UCSD-AML1 (cell line): ENCODE results near the gene IL27RA.
A peak's percentile ranks its signal among the peaks of the same experiment; 100 is the strongest.

Experiments
- DNase-seq: peaks from one replicate; lab custom pipeline; 2025; ENCODE audit not compliant: unreplicated experiment; lab: John Stamatoyannopoulos, UW

Gene IL27RA

GRCh38 chr19:14031719-14032480 lies at the start of gene IL27RA:
Gene IL27RA, plus strand, starts transcription at chr19:14031762. Its CDS starts 111 bp downstream, at chr19:14031873.
- DNase-seq = peak; percentile 84

GRCh38 chr19:13981988-13982501 lies 49.5 kb upstream of the IL27RA start:
- DNase-seq = no peak

GRCh38 chr19:13982773-13983172 lies 48.8 kb upstream of the IL27RA start:
- no peak for DNase-seq

DNA sequence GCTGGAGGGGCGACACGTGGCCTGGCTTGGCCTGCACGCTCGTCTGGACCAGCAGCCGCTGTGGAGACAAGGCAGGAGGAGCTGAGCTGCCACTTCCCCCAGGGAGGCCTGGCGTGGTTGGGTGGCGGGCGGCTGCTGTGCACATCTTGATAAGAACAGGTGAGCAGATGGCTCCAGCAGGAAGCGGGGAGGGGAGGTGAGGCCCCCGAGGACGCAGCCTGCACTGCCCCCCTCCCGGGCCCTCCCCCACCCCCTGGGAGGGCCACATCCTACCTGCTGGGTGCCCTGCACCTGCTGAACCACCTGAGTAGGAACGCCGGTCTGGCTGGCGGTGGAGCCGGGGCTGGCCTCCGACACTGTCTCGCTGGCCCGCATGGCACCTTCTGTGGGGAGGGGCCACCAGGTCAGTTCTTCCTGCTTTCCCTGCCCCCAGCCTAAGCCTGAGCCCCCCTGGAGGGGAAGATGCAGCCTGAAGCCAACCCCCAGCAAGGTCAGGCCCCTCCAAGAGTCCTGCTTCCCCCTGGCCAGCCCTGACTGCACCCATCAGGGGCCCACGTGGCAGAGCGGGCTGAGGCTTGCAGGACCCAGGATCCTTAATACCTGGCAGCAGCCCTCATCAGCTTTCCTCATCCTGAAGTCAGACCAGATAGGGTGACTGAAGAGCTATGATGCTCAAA lies 48.2 kb upstream of the IL27RA start:
- DNase-seq = no peak

DNA sequence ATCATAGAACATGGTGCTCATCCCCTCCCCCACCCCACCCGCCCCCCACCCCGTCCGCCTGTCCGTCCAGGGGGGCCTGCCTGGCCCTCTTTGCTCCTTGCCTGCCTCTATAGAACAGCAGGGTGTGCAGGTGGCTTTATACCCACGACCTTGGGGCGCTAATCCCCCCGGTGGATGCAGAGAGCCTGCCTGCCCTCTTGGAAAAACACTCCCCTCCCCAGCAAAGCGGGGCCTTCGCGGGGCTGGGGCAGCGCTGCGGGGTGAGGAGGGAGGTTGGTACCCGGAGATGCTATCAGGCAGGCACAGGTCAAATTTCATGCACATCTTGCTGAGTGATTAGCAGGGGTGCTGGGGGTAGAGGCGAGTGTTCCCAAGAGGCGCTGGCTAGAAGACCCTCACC lies 47.4 kb upstream of the IL27RA start:
- DNase-seq = no peak

DNA sequence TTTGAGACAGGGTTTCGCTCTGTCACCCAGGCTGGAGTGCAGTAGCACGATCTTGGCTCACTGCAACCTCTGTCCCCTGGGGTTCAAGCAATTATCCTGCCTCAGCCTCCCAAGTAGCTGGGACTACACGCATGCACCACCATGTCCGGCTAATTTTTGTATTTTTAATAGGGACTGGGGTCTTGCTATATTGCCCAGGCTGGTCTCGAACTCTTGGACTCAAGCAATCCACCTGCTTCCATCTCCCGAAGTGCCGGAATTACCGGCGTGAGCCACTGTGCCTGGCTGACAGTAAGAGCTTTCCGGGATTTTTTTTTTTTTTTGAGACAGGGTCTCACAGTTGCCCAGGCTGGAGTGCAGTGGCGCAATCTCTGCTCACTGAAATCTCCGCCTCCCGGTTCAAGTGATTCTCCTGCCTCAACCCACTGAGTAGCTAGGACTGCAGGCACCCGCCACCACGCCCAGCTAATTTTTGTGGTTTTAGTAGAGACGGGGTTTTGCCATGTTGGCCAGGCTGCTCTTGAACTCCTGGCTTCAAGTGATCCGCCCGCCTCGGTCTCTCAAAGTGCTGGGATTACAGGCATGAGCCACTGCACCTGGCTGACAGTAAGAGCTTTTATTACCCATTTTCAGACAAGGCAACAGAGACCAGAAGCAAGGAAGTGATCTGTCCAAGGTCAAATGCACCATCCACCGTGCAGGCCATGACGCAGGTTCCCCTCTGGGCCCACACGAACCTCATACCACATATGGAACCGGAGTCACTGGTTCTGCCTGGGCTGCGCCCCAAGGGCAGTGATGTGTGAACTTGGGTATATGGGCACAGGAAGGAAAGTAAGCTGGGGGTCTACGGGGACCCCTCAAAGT lies 46.5 kb upstream of the IL27RA start:
- no peak for DNase-seq

- no peak for DNase-seq
Measured at GRCh38 chr19:13985771-13986347, 45.7 kb upstream of the IL27RA start.

DNA sequence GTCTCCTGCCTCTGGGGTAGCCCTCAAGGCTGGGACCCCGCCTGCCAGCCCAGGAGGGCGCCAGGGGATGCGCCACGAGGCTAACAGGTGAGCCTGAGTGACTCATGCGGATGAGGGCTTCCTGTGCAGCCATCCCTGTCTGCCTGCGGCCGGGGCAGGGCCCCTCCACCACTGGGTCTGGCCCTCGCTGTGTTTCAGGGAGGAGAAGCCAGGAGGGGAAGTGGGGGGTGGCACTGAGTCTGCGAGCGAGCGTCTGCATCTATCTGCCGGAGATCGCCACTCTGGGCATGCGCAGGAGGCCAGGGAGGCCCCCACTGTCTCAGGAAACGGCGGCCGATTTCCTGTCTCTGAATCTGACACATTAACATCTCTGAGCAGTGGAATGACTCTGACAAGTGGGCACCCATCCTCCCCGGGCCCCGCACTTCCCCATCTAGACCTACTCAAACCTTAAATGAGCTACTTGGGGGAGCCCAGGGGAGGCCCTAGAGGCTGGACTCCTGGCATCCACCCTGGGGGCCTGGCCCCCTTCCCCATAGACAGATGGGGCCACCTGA lies 45.1 kb upstream of the IL27RA start:
- DNase-seq = peak; percentile 96

- DNase-seq = peak; percentile 72
Measured at GRCh38 chr19:13987101-13987890, 44.3 kb upstream of the IL27RA start.

GRCh38 chr19:13989487-13989886 lies 42.1 kb upstream of the IL27RA start:
- DNase-seq = no peak

- DNase-seq = no peak
Measured at GRCh38 chr19:13990085-13990484, 41.5 kb upstream of the IL27RA start.

- DNase-seq = no peak
Measured at GRCh38 chr19:13992025-13992424, 39.5 kb upstream of the IL27RA start.

- DNase-seq = no peak
Measured at GRCh38 chr19:13993590-13994300, 37.8 kb upstream of the IL27RA start.

DNA sequence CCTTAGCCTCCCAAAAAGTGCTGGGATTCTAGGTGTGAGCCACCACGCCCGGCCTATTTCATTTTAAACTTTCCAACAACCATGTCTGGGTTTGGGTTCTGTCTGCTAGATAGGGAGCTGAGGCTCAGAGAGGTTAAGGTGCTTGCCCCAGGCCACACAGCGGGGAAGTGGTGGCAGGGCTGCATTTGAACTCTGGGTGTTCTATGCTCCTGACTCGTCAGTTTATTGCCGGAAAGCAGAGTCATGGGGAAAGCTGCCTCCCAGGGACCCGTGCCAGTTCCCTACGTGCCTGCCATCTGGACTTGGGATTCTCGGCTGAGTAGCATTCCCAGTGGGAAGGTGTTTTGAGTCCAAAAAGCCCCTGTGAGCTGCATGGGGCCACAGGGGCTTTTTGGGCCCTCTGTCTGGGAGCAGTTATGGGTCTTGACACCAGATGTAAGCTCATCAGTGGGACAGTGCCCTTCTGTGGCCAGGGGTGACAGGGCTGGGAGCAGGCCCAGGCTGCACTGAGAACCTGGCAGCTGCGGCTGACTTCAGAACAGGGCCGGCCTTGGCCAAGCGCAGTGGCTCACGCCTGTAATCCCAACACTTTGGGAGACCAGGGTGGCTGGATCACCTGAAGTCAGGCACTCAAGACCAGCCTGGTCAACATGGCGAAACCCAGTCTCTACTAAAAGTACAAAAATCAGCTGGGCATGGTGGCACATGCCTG lies 36.4 kb upstream of the IL27RA start:
- DNase-seq = no peak

- DNase-seq = no peak
Measured at GRCh38 chr19:13995878-13996765, 35.4 kb upstream of the IL27RA start.

- DNase-seq = no peak
Measured at GRCh38 chr19:13996928-13997630, 34.5 kb upstream of the IL27RA start.

- DNase-seq = no peak
Measured at GRCh38 chr19:13997631-13997962, 34.0 kb upstream of the IL27RA start.
